HG03175 (cell line): ENCODE results near the gene NCOA4.
"Not testable (repeated sequence)": the region's sequence is repeated elsewhere in the genome, so short reads cannot be mapped to it uniquely, and the experiment has no call there.

Experiments used
- ATAC-seq: cut with Tn5 transposase; IDR thresholded peaks from one replicate; pipeline ENCODE4 v1.9.1; 2021; ENCODE audit warnings: mild to moderate bottlenecking, moderate library complexity; ENCODE audit not compliant: unreplicated experiment

Gene NCOA4

GRCh38 chr10:46052791-46053375, 22.5 kb upstream of the NCOA4 start:
- no peak for ATAC-seq

GRCh38 chr10:46052057-46052790, 21.8 kb upstream of the NCOA4 start:
- ATAC-seq, result no peak

GRCh38 chr10:46050941-46051623, 20.7 kb upstream of the NCOA4 start:
- no peak for ATAC-seq

- ATAC-seq, result not testable (repeated sequence)
These were observed 19.0 kb upstream of the NCOA4 start for GRCh38 chr10:46049497-46049831.

- no peak for ATAC-seq
These were observed 17.7 kb upstream of the NCOA4 start for GRCh38 chr10:46048152-46048551.

- no peak for ATAC-seq
These were observed 15.8 kb upstream of the NCOA4 start, which contains the start of gene MSMB for GRCh38 chr10:46046261-46046660. Gene MSMB (minus strand): TSS chr10:46046269. CDS start chr10:46046237, 32 bp downstream.

GRCh38 chr10:46042527-46042926, 12.1 kb upstream of the NCOA4 start:
- no peak for ATAC-seq

- ATAC-seq, result no peak
These were observed 9.6 kb upstream of the NCOA4 start for GRCh38 chr10:46040004-46040403.

- ATAC-seq, result no peak
These were observed 6.8 kb upstream of the NCOA4 start for GRCh38 chr10:46037107-46037825.

GRCh38 chr10:46035923-46036849, 5.8 kb upstream of the NCOA4 start:
- no peak for ATAC-seq

- no peak for ATAC-seq
These were observed 3.2 kb upstream of the NCOA4 start for GRCh38 chr10:46033602-46034011.

GRCh38 chr10:46031648-46032532, 1.5 kb upstream of the NCOA4 start:
- no peak for ATAC-seq

GRCh38 chr10:46029461-46030030, 877 bp downstream of the NCOA4 start:
- ATAC-seq, result no peak

- peak; percentile 42 for ATAC-seq
These were observed 1.6 kb downstream of the NCOA4 start for GRCh38 chr10:46028584-46029460.

GRCh38 chr10:46026106-46026505, 4.3 kb downstream of the NCOA4 start:
- ATAC-seq, result no peak

GRCh38 chr10:46025406-46025805, 5.0 kb downstream of the NCOA4 start:
- no peak for ATAC-seq

- ATAC-seq, result no peak
These were observed 5.5 kb downstream of the NCOA4 start for GRCh38 chr10:46024948-46025347.
